Measurements from ENCODE around the gene HK1.

The HK1 gene

DNA sequence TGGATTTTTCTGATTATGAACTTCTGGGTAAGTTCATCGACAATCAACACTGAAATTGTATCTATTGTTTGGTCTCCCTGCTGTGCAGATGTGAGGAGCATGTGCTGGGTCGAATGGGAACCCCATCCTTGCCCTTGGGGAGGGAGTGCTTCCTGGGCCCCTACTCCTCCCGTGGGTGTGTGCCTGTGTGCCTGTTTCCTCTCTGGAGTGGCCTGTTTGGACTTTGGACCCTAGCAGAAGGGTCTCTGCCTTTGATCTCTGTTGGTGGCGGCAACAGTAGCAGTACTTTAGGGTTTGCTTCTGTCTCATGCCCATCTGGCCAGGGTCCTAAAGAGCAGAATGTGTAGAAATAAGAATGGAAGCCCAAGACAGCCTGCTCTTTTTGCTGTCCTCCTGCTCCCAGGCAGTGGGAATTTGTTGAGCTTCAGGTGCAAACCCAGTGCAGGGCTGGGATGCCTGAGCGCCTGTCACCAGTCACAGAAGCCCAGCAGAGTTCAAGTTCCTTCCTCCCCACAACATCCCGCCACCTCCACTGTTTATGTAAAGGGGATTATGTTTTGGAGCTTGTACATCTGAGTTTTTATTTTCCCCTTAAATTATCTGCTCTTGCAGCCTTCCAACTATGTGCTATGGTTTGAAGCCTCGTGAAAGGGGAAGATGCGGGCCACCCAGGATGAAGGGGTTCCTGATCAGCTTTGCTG, 139.9 kb downstream of the HK1 start:
- DNase-seq (no peak), ATAC-seq (ENCODE audit: insufficient read depth, low read depth) (no peak)
- H3K36me3 ChIP-seq (ENCODE audit: insufficient read depth, low read length): no peaks in the 10 kb centered on the region
- TF ChIP-seq, protein P1, sequence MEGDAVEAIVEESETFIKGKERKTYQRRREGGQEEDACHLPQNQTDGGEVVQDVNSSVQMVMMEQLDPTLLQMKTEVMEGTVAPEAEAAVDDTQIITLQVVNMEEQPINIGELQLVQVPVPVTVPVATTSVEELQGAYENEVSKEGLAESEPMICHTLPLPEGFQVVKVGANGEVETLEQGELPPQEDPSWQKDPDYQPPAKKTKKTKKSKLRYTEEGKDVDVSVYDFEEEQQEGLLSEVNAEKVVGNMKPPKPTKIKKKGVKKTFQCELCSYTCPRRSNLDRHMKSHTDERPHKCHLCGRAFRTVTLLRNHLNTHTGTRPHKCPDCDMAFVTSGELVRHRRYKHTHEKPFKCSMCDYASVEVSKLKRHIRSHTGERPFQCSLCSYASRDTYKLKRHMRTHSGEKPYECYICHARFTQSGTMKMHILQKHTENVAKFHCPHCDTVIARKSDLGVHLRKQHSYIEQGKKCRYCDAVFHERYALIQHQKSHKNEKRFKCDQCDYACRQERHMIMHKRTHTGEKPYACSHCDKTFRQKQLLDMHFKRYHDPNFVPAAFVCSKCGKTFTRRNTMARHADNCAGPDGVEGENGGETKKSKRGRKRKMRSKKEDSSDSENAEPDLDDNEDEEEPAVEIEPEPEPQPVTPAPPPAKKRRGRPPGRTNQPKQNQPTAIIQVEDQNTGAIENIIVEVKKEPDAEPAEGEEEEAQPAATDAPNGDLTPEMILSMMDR (IDR thresholded peaks at IDR 0.05; ENCODE audit: borderline replicate concordance, extremely low read depth, low read length, poor library complexity, severe bottlenecking): no peak
- no peak for TF ChIP-seq EZH2 (IDR thresholded peaks at IDR 0.05; ENCODE audit: borderline replicate concordance, low read depth, low read length, severe bottlenecking)
- H3K27ac ChIP-seq (ENCODE audit: low read length): no peak overlapping the region
- no peaks in the 10 kb centered on the region for H3K4me1 ChIP-seq (ENCODE audit: insufficient read depth, low read length)
- H3K27me3 ChIP-seq (ENCODE audit: insufficient read depth, low read length, poor library complexity): no peaks in the 10 kb centered on the region
- H3K79me2 ChIP-seq (ENCODE audit: insufficient read depth, low read length): no peaks in the 10 kb centered on the region
- H3K4me3 ChIP-seq (ENCODE audit: low read depth in 1 of 2, low read length in 2 of 2): no peak overlapping the region
- no peak overlapping the region for H2AFZ ChIP-seq (ENCODE audit: low read depth, low read length)
- no peak overlapping the region for H3K4me2 ChIP-seq (ENCODE audit: insufficient read depth, low read length)
- H3K9me3 ChIP-seq (ENCODE audit: insufficient read depth, low read length, severe bottlenecking): no peaks in the 10 kb centered on the region
- H3K9ac ChIP-seq (ENCODE audit: low read depth, low read length): no peak overlapping the region
- H4K20me1 ChIP-seq (ENCODE audit: insufficient read depth, low read length): no peaks in the 10 kb centered on the region

DNA sequence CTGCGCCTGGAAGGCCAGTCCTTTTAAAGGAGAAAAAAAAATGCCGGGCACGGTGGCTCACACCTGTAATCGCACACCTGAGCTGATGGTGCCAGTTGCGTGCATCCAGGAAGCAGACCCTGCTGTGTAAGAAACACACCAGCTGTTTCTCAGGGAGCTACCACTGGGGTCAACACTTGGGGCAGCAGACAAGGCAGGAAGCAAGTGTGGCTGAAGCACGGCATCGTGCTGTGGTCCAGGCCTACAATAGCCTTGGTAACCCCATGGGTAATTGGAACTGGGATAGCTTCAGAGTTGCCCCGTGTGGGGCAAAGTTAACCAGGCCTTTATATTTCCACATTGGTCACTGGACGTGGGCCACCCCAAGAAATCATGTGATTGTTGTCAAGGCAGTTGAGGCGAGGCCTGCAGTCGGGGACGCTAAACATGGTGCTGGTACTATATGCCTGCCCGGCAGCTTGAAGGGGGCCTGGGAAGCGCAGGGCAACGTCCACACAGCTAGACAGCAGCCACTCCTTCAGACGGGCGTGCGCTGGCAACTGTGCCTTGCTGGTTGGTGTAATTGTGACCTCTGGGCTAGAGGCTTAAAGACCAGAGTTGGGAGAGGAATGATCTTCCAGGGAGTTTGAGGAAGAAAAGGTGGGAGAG, 140.9 kb downstream of the HK1 start:
- H3K27me3 ChIP-seq (ENCODE audit: insufficient read depth, low read length, poor library complexity): no peaks in the 10 kb centered on the region
- no peak overlapping the region for H3K9ac ChIP-seq (ENCODE audit: low read depth, low read length)
- no peak for DNase-seq
- no peaks in the 10 kb centered on the region for H3K9me3 ChIP-seq (ENCODE audit: insufficient read depth, low read length, severe bottlenecking)
- no peaks in the 10 kb centered on the region for H4K20me1 ChIP-seq (ENCODE audit: insufficient read depth, low read length)
- no peak overlapping the region for H2AFZ ChIP-seq (ENCODE audit: low read depth, low read length)
- H3K4me1 ChIP-seq (ENCODE audit: insufficient read depth, low read length): no peaks in the 10 kb centered on the region
- TF ChIP-seq, protein P1 (IDR thresholded peaks at IDR 0.05; ENCODE audit: borderline replicate concordance, extremely low read depth, low read length, poor library complexity, severe bottlenecking): no peak
- TF ChIP-seq EZH2 (IDR thresholded peaks at IDR 0.05; ENCODE audit: borderline replicate concordance, low read depth, low read length, severe bottlenecking): no peak
- no peak overlapping the region for H3K4me3 ChIP-seq (ENCODE audit: low read depth in 1 of 2, low read length in 2 of 2)
- H3K79me2 ChIP-seq (ENCODE audit: insufficient read depth, low read length): no peaks in the 10 kb centered on the region
- H3K36me3 ChIP-seq (ENCODE audit: insufficient read depth, low read length): no peaks in the 10 kb centered on the region
- no peak for ATAC-seq (ENCODE audit: insufficient read depth, low read depth)
- no peak overlapping the region for H3K27ac ChIP-seq (ENCODE audit: low read length)
- H3K4me2 ChIP-seq (ENCODE audit: insufficient read depth, low read length): no peak overlapping the region

DNA sequence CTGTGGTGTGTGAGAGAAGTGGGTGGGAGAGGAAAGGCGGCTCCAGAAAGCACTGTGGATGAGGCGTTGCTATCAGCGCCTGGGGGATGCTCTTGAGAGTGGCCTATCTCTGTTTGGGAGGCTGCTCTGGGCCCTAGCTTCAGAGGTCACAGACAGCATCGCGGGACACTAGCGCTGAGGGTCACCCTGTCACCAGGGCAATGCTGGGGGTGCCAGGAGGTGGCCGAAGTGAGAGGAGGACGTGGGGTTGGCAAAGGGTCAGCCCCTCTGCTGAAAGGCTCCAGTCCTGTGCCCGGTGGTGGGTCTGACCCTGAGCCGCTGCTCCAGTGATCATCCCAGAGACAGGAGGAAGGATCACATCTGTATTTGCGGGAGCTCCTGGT, 141.4 kb downstream of the HK1 start:
- Histone ChIP-seq H3K4me3 (ENCODE audit: low read depth in 1 of 2, low read length in 2 of 2) (no peak overlapping the region), H3K79me2 (ENCODE audit: insufficient read depth, low read length) (no peaks in the 10 kb centered on the region), H3K4me1 (ENCODE audit: insufficient read depth, low read length) (no peaks in the 10 kb centered on the region), H3K36me3 (ENCODE audit: insufficient read depth, low read length) (no peaks in the 10 kb centered on the region), H4K20me1 (ENCODE audit: insufficient read depth, low read length) (no peaks in the 10 kb centered on the region), H3K4me2 (ENCODE audit: insufficient read depth, low read length) (no peak overlapping the region), H2AFZ (ENCODE audit: low read depth, low read length) (no peak overlapping the region), H3K27me3 (ENCODE audit: insufficient read depth, low read length, poor library complexity) (no peaks in the 10 kb centered on the region), H3K27ac (ENCODE audit: low read length) (no peak overlapping the region), H3K9ac (ENCODE audit: low read depth, low read length) (no peak overlapping the region), H3K9me3 (ENCODE audit: insufficient read depth, low read length, severe bottlenecking) (no peaks in the 10 kb centered on the region)
- TF ChIP-seq, protein P1 (IDR thresholded peaks at IDR 0.05; ENCODE audit: borderline replicate concordance, extremely low read depth, low read length, poor library complexity, severe bottlenecking): no peak
- no peak for TF ChIP-seq EZH2 (IDR thresholded peaks at IDR 0.05; ENCODE audit: borderline replicate concordance, low read depth, low read length, severe bottlenecking)
- DNase-seq (no peak), ATAC-seq (ENCODE audit: insufficient read depth, low read depth) (no peak)
